ENCODE data around the gene RPL13A.

The RPL13A gene

DNA sequence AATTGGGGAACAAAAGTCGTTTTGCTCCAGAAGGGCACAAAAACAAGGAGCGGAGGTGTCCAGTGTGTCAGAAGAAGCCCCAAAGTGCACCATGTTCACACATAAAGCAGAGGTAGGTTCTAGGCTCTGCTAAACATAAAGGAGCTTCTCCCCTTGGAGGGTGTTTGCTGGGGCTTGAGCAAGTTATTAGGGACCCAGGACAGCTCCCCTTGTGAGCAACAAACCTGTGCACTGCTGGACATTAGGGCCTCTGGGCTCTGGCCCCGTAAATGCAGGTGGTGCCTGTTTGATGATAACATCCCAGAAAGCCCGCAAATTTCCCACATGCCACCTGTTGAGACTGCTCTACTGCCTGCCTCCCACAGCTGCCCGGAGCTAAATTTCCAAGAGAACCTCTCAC is 51.2 kb downstream of the RPL13A start:
- TF ChIP-seq CTCF (IDR thresholded peaks at IDR 0.05; ENCODE audit: low read depth, low read length, missing control alignments): no peak
- no peak for DNase-seq (ENCODE audit: extremely low read depth, low read depth)

DNA sequence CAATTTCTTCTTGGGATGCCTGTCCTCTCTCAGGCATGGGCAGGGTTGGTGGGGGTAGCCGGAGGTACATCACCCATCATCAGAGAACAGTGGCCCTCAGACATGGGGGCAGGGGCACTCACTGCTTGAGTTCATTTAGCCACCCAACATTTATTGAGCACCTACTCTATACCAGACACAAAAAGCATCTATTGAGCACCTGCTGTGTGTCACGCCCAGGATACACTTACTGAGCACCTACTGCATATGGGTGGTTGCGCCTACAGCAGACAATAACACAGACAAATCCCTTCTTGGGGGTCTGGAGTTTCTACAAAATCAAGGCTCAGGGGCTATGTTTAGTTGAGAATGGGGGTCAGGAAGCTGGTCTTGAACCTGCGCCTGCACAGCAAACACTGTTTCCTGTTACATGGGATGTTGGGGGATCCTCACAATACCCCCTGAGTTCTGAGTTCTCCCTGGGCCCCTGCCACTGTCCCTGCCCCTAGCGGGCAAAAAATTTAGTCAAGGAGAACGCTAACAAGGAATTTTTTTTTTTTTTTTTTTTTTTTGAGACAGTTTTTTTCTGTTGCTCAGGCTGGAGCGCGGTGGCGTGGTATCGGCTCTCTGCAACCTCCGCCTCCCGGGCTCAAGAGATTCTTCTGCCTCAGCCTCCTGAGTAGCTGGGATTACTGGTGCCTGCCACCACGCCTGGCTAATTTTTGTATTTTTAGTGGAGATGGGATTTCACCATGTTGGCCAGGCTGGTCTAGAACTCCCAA is 52.0 kb downstream of the RPL13A start:
- no peak for TF ChIP-seq CTCF (IDR thresholded peaks at IDR 0.05; ENCODE audit: low read depth, low read length, missing control alignments)
- no peak for DNase-seq (ENCODE audit: extremely low read depth, low read depth)
- H3K4me3 ChIP-seq (replicated peaks; ENCODE audit: low read depth, low read length): no peak overlapping the region

More for the DNA sequence above, 51.2 kb downstream of the RPL13A start:
- no peak overlapping the region for H3K4me3 ChIP-seq (replicated peaks; ENCODE audit: low read depth, low read length)

Data from HFF-Myc (cell line).